ENCODE data around the gene TAF4B.
"Not testable (repeated sequence)": the region's sequence is repeated elsewhere in the genome, so short reads cannot be mapped to it uniquely, and the experiment has no call there.

The TAF4B gene, protein sequence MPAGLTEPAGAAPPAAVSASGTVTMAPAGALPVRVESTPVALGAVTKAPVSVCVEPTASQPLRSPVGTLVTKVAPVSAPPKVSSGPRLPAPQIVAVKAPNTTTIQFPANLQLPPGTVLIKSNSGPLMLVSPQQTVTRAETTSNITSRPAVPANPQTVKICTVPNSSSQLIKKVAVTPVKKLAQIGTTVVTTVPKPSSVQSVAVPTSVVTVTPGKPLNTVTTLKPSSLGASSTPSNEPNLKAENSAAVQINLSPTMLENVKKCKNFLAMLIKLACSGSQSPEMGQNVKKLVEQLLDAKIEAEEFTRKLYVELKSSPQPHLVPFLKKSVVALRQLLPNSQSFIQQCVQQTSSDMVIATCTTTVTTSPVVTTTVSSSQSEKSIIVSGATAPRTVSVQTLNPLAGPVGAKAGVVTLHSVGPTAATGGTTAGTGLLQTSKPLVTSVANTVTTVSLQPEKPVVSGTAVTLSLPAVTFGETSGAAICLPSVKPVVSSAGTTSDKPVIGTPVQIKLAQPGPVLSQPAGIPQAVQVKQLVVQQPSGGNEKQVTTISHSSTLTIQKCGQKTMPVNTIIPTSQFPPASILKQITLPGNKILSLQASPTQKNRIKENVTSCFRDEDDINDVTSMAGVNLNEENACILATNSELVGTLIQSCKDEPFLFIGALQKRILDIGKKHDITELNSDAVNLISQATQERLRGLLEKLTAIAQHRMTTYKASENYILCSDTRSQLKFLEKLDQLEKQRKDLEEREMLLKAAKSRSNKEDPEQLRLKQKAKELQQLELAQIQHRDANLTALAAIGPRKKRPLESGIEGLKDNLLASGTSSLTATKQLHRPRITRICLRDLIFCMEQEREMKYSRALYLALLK

GRCh38 chr18:26226229-26227050, at the start of gene TAF4B:
TSS of gene TAF4B (plus strand) at chr18:26226445. CDS start at chr18:26226934, 489 bp downstream.
- peak; percentile 91 for DNase-seq

- no peak for DNase-seq
These were observed 44.9 kb upstream of the TAF4B start for GRCh38 chr18:26181343-26181826.

- no peak for DNase-seq
These were observed 42.7 kb upstream of the TAF4B start for GRCh38 chr18:26183395-26184112.

- DNase-seq, result no peak
These were observed 41.0 kb upstream of the TAF4B start for GRCh38 chr18:26185267-26185666.

GRCh38 chr18:26190506-26190905, 35.7 kb upstream of the TAF4B start:
- peak; percentile 20 for DNase-seq

DNA sequence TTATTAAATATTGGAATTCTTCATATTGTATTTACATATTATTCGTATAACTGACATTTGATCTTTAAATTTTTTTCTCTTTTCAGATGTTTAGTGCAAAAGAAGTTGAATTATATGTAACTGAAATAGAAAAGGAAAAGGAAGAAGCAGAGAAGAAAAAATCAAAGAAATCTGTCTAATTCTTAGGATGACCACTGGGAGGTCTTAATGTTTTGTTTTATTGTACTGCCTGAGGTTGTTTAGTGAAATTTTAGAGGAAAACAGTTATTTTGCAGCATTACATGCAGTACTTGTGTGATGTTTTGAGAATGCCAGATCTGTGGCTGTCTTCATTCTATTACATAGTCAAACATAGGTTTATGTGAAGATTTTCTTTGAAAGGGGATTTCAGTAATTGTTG, 34.0 kb upstream of the TAF4B start:
- no peak for DNase-seq

- DNase-seq, result no peak
These were observed 29.6 kb upstream of the TAF4B start for GRCh38 chr18:26196605-26197004.

GRCh38 chr18:26202001-26202400, 24.2 kb upstream of the TAF4B start:
- not testable (repeated sequence) for DNase-seq

- no peak for DNase-seq
These were observed 20.9 kb upstream of the TAF4B start for GRCh38 chr18:26205318-26205717.

GRCh38 chr18:26206488-26206887, 19.8 kb upstream of the TAF4B start:
- DNase-seq, result no peak

DNA sequence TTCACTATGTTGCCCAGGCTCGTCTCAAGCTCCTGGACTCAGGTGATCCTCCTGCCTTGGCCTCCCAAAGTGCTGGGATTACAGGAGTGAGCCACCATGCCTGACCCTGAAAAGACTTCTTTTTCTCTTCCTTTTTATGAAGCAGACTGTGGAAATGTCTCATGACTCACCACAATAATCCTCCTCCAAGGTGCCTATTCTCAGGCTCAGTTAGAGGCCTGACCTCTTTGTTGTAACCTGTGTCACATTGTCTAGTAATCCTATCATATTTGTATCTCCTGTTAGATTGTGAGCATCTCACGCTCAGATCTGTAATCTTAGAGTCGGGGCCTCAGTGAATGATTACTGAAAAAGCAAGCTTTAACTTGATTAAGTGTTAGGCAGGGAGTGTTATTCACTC, 18.3 kb upstream of the TAF4B start:
- DNase-seq, result no peak

- no peak for DNase-seq
These were observed 17.3 kb upstream of the TAF4B start for GRCh38 chr18:26208977-26209376.

DNA sequence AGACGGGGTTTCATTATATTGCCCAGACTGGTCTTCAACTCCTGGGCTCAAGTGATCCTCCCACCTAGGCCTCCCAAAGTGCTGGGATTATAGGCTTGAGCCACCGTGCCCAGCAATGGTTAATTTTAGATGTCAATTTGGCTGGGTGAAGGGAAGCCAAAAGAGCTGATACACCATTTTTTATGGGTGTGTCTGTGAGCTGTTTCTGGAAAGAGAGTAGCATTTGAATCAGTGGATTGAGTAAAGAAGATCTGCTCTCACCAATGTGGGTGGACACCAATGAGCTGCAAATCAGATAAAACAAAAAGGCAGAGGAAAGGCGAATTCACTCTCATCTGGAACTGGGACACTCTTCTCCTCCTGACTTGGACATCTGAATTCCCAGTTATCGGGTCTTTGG, 16.1 kb upstream of the TAF4B start:
- no peak for DNase-seq

- peak; percentile 16 for DNase-seq
These were observed 10.8 kb upstream of the TAF4B start for GRCh38 chr18:26215247-26215970.

- DNase-seq, result no peak
These were observed 1.1 kb upstream of the TAF4B start for GRCh38 chr18:26225022-26225693.

- DNase-seq, result no peak
These were observed 373 bp upstream of the TAF4B start for GRCh38 chr18:26225915-26226228.

DNA sequence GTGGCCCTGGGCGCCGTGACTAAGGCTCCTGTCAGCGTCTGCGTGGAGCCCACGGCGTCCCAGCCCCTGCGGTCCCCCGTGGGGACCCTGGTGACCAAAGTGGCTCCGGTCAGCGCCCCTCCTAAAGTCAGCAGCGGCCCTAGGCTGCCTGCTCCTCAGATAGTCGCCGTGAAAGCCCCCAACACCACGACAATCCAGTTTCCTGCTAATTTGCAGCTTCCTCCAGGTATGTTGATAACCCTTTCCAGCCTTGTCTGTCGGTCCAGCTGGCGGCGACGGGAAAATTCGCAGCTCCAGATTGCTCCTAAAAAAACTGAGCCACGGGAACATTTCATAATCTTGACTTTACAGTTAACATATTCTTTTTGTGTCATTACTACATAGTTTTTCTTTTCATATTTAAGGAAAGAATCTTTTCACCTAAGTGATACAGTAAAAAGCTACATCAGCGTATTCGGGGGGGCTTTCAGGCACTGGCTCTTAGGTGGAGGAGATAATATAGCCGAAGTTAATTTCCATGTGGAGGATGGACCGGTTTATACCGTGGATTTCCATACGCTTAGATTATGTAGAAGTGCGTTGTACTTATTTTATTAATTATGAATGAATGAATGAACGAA, 916 bp downstream of the TAF4B start:
- no peak for DNase-seq

DNA sequence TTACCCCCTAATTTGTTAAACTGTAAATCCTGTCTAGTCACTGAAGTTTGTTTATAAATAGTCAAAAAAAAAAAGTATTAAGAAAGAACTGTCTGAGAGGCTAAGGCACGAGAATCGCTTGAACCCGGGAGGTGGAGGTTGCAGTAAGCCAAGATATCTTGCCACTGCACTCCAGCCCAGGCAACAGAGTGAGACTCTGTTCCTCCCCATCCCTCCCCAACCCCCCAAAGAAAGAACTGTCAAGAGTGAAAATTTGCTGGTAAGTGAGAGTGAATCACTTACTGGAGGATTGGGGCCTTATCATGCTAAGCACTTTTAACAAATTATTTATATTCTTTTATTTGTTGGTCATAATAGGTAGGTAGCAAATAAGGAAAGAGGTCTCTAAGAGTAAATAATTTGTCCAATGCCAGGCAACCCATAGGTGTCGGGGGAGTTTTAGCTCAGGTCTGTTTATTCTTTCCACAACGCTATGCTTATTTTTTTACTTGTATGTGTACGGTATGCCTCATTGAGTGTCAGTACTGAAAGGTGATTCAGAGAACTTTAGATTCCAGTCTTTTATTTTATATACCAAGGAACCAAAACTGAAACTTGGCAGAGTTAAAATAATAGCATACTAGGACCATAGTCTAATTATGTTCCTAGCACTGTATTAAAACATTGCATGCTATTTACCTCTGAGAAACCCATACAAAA, 2.5 kb downstream of the TAF4B start:
- no peak for DNase-seq

DNA sequence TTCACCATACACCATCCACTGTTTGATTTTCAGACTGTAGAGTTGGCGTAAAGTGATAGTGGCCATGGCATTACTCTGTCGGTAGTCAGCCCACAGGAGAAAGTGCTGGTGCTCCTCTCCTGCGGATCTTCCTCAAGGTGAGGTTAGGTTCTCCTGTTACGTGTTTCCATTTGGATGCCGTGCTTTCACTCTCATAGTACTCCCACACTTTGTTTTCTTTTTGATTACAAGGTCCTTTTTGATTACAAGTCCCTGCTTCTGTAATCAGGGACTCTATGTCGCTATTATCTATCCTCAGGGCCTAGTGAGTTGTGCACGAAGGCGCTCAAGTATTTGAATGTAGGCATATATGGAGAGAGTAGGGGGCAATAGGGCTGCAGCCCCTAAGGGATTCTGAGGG, 4.3 kb downstream of the TAF4B start:
- DNase-seq, result no peak

DNA sequence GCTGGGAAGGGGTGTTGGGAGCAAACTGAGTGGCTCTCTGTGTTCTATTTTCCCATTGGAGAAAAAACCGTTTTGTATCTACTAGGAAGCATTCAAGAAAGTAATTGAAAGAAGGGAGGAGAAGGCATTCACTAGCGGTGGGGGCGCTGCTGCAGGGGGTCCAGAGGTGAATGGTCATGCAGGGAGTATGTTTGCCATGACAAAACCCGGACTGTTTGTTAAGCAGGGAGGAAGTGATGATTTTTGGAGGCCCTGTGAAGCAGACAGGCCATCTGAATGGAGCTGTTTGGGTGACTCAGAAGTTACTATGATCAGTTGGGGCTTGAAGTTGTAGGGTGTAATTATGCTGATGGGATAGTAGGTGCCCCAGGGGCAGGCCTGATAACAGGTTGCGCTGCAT, 7.0 kb downstream of the TAF4B start:
- no peak for DNase-seq

Measured in activated CD4-positive, alpha-beta T cell treated with anti-CD3 and anti-CD28 coated beads for 1 hour (primary cell).